ENCODE results near the gene MN1.

The MN1 gene

GRCh38 chr22:27808451-27809225 lies 7.1 kb upstream of the MN1 start:
- Histone ChIP-seq H3K27me3 (ENCODE audit: insufficient read depth, poor library complexity, severe bottlenecking) (no peaks in the 10 kb centered on the region), H3K27ac (replicated peaks) (no peak overlapping the region), H3K4me3 (replicated peaks; ENCODE audit: insufficient read depth, low read length) (no peak overlapping the region)
- TF ChIP-seq POLR2AphosphoS5 (IDR thresholded peaks at IDR 0.05; ENCODE audit: low read depth), result no peak
- no peak for TF ChIP-seq CTCF (IDR thresholded peaks at IDR 0.05; ENCODE audit: insufficient read depth, low read length)
- TF ChIP-seq, protein P1, sequence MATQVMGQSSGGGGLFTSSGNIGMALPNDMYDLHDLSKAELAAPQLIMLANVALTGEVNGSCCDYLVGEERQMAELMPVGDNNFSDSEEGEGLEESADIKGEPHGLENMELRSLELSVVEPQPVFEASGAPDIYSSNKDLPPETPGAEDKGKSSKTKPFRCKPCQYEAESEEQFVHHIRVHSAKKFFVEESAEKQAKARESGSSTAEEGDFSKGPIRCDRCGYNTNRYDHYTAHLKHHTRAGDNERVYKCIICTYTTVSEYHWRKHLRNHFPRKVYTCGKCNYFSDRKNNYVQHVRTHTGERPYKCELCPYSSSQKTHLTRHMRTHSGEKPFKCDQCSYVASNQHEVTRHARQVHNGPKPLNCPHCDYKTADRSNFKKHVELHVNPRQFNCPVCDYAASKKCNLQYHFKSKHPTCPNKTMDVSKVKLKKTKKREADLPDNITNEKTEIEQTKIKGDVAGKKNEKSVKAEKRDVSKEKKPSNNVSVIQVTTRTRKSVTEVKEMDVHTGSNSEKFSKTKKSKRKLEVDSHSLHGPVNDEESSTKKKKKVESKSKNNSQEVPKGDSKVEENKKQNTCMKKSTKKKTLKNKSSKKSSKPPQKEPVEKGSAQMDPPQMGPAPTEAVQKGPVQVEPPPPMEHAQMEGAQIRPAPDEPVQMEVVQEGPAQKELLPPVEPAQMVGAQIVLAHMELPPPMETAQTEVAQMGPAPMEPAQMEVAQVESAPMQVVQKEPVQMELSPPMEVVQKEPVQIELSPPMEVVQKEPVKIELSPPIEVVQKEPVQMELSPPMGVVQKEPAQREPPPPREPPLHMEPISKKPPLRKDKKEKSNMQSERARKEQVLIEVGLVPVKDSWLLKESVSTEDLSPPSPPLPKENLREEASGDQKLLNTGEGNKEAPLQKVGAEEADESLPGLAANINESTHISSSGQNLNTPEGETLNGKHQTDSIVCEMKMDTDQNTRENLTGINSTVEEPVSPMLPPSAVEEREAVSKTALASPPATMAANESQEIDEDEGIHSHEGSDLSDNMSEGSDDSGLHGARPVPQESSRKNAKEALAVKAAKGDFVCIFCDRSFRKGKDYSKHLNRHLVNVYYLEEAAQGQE (IDR thresholded peaks at IDR 0.05; ENCODE audit: insufficient replicate concordance, low read depth), result no peak
- TF ChIP-seq GABPA (IDR thresholded peaks at IDR 0.05; ENCODE audit: low read depth), result no peak
- no peak for TF ChIP-seq SPI1 (IDR thresholded peaks at IDR 0.05; ENCODE audit: borderline replicate concordance, low read depth)
- DNase-seq (ENCODE audit: low read depth in 1 of 2, low spot score in 1 of 2), result no peak

GRCh38 chr22:27805841-27806240 lies 4.3 kb upstream of the MN1 start:
- no peak for DNase-seq (ENCODE audit: low read depth in 1 of 2, low spot score in 1 of 2)
- H3K27ac ChIP-seq (replicated peaks), result no peak overlapping the region
- peaks cover 12% of the 10 kb centered on the region for H3K27me3 ChIP-seq (ENCODE audit: insufficient read depth, poor library complexity, severe bottlenecking)
- no peak overlapping the region for H3K4me3 ChIP-seq (replicated peaks; ENCODE audit: insufficient read depth, low read length)
- TF ChIP-seq GABPA (IDR thresholded peaks at IDR 0.05; ENCODE audit: low read depth) (no peak), POLR2AphosphoS5 (IDR thresholded peaks at IDR 0.05; ENCODE audit: low read depth) (no peak), SPI1 (IDR thresholded peaks at IDR 0.05; ENCODE audit: borderline replicate concordance, low read depth) (no peak), CTCF (IDR thresholded peaks at IDR 0.05; ENCODE audit: insufficient read depth, low read length) (no peak)
- TF ChIP-seq, protein P1 (IDR thresholded peaks at IDR 0.05; ENCODE audit: insufficient replicate concordance, low read depth), result no peak

- DNase-seq (ENCODE audit: low read depth in 1 of 2, low spot score in 1 of 2), result peak in 1 of 2 experiments; percentile 46
- Histone ChIP-seq H3K27ac (replicated peaks) (no peak overlapping the region), H3K4me3 (replicated peaks; ENCODE audit: insufficient read depth, low read length) (no peak overlapping the region), H3K27me3 (ENCODE audit: insufficient read depth, poor library complexity, severe bottlenecking) (peaks cover 21% of the 10 kb centered on the region)
- TF ChIP-seq CTCF (IDR thresholded peaks at IDR 0.05; ENCODE audit: insufficient read depth, low read length), result peak; percentile 39
- TF ChIP-seq, protein P1 (IDR thresholded peaks at IDR 0.05; ENCODE audit: insufficient replicate concordance, low read depth), result no peak
Observed at GRCh38 chr22:27804470-27805297, 3.1 kb upstream of the MN1 start.
